PC-9 (cell line): ENCODE results near the gene SFMBT2.

ENCODE experiments used
- CTCF ChIP-seq: fragments of 200-600 bp; sonication (generic); conservative IDR thresholded peaks from 2 replicates; pipeline ENCODE4 v1.6.1; 2017; ENCODE audit warnings: mixed run types, antibody characterized with exemption, mild to moderate bottlenecking, moderate library complexity
- EZH2 ChIP-seq: fragments of 200-600 bp; sonication (generic); IDR thresholded peaks from 2 replicates; pipeline ENCODE4 v1.8.0; 2017; ENCODE audit warnings: antibody characterized with exemption, low read depth

GRCh38 chr10:7291487-7292270 lies 119.2 kb downstream of the SFMBT2 start:
- TF ChIP-seq CTCF (no peak), EZH2 (no peak)
